ENCODE measurements around the gene PDAP1.
"Not testable (repeated sequence)": the region's sequence is repeated elsewhere in the genome, so short reads cannot be mapped to it uniquely, and the experiment has no call there.

PDAP1 gene

GRCh38 chr7:99438573-99439480 is 30.4 kb upstream of the PDAP1 start, which contains the start of the genes CPSF4 and PTCD1:
CPSF4 (plus strand) TSS chr7:99438943; CDS start chr7:99439083, 140 bp downstream.
PTCD1 (minus strand) TSS chr7:99438798; CDS start chr7:99435242, 3,556 bp downstream.
- DNase-seq (ENCODE audit: low read depth), result peak; percentile 93
- peak within 1 kb of the TSS; percentile 77 for H3K4me3 ChIP-seq (ENCODE audit: control insufficient read depth, low read depth, low read length)
- TF ChIP-seq CTCF (conservative IDR thresholded peaks at IDR 0.05; ENCODE audit: control insufficient read depth, insufficient read depth, low read depth, low read length), result no peak

- peak overlapping the region; percentile 77 for H3K4me3 ChIP-seq (ENCODE audit: control insufficient read depth, low read depth, low read length)
- DNase-seq (ENCODE audit: low read depth), result no peak
- TF ChIP-seq CTCF (conservative IDR thresholded peaks at IDR 0.05; ENCODE audit: control insufficient read depth, insufficient read depth, low read depth, low read length), result no peak
These were observed 29.7 kb upstream of the PDAP1 start for GRCh38 chr7:99437946-99438572.

DNA sequence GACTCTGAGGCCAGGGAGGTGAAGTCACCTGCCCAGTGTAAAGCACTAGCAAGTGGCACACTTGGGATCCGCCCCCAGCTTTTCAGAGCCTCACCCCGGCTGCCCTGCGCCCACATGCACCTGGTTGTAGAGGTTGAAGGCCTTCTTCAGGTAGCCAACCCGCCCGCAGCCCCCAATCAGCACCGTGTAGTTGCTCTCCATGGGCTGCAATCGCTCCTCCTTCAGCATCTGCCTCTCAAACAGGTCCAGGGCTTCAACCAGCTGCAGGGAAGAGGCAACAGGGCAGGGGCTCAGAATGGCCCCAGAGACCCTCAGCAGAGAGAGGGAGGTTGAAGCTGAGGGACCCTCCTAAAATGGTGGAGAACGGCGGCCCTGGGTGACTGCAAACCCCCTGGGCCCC is 24.8 kb upstream of the PDAP1 start:
- no peak overlapping the region for H3K4me3 ChIP-seq (ENCODE audit: control insufficient read depth, low read depth, low read length)
- DNase-seq (ENCODE audit: low read depth), result no peak
- TF ChIP-seq CTCF (conservative IDR thresholded peaks at IDR 0.05; ENCODE audit: control insufficient read depth, insufficient read depth, low read depth, low read length), result no peak

- DNase-seq (ENCODE audit: low read depth); H3K4me3 ChIP-seq (ENCODE audit: control insufficient read depth, low read depth, low read length): not testable (repeated sequence)
These were observed 23.6 kb upstream of the PDAP1 start for GRCh38 chr7:99431756-99432540.

DNA sequence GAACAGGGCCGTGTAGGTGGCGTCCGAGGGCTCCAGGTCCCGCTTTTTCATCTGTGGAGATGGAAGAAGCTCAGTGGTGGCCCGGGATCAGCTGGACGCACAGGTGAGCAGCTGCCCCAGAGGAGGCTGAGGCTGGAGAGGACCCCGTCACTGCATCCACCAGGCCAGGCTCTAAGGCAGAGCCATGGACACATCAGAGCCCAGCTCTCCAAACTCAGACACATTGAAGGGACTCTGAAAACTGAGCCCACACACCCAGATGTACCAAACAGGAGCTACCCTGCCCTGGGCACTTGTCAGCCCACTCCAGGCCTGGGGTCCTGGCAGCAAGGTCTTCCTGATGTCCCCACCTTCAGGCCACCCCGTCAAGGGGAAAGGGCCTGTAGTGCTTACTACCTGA is 21.4 kb upstream of the PDAP1 start:
- TF ChIP-seq CTCF (conservative IDR thresholded peaks at IDR 0.05; ENCODE audit: control insufficient read depth, insufficient read depth, low read depth, low read length), result no peak
- no peak for DNase-seq (ENCODE audit: low read depth)
- H3K4me3 ChIP-seq (ENCODE audit: control insufficient read depth, low read depth, low read length), result no peak overlapping the region

DNA sequence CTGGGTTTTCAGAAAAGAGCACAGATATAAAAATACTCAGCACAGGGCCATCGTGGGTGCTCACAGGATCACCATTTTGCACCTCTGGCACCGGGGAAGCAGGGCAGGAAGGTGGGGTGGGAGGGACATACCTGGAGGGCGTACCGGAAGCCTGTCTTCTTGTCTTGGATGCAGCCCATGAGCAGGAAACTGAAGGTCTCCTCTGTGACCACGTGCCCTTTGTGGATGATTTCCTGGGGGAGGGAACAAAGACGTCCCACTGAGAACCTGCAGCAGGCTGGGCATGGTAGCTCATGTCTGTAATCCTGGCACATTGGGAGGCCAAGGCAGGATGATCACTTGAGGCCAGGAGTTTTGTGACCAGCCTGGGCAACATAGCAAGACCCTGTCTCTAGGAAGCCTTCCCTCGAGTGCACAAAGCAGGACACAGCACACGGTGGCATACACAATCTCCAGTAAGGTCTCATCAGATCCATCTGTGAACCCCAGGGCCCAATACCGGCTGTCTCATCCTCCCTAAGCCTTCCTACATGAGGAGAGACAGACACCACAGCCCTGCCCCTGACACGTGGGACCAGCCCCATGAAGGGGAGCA is 20.7 kb upstream of the PDAP1 start:
- TF ChIP-seq CTCF (conservative IDR thresholded peaks at IDR 0.05; ENCODE audit: control insufficient read depth, insufficient read depth, low read depth, low read length), result no peak
- DNase-seq (ENCODE audit: low read depth), result no peak
- no peak overlapping the region for H3K4me3 ChIP-seq (ENCODE audit: control insufficient read depth, low read depth, low read length)

All from fibroblast of mammary gland (primary cell).